GM12875 (cell line): ENCODE results near the gene RAB26.
"Not testable (repeated sequence)": the region's sequence is repeated elsewhere in the genome, so short reads cannot be mapped to it uniquely, and the experiment has no call there.

Experiments
- H3K4me3 ChIP-seq: one replicate; pipeline ENCODE4 v1.5.1; 2011; ENCODE audit warnings: low read depth, low read length, control low read depth
- CTCF ChIP-seq: IDR thresholded peaks from 2 replicates; pipeline ENCODE4 v1.5.1; 2011; ENCODE audit warnings: low read depth, mild to moderate bottlenecking, control low read depth, inconsistent platforms, low read length, moderate library complexity, borderline replicate concordance; ENCODE audit not compliant: insufficient read depth

RAB26 gene

GRCh38 chr16:2114225-2114624, 34.2 kb upstream of the RAB26 start:
- H3K4me3 ChIP-seq: not testable (repeated sequence)

GRCh38 chr16:2114885-2115590, 33.4 kb upstream of the RAB26 start:
- not testable (repeated sequence) for H3K4me3 ChIP-seq

GRCh38 chr16:2115591-2115973, 32.8 kb upstream of the RAB26 start:
- no peak overlapping the region for H3K4me3 ChIP-seq
- no peak for TF ChIP-seq CTCF

- not testable (repeated sequence) for H3K4me3 ChIP-seq
Measured at GRCh38 chr16:2116428-2116827, 32.0 kb upstream of the RAB26 start.

- H3K4me3 ChIP-seq: not testable (repeated sequence)
Measured at GRCh38 chr16:2117341-2117740, 31.1 kb upstream of the RAB26 start.

- H3K4me3 ChIP-seq: not testable (repeated sequence)
Measured at GRCh38 chr16:2117960-2118722, 30.3 kb upstream of the RAB26 start.

GRCh38 chr16:2121325-2121724, 27.1 kb upstream of the RAB26 start:
- H3K4me3 ChIP-seq: not testable (repeated sequence)
- peak; percentile 35; the same call in 1 of the 2 replicates for TF ChIP-seq CTCF

GRCh38 chr16:2121853-2122252, 26.6 kb upstream of the RAB26 start:
- no peak for TF ChIP-seq CTCF
- H3K4me3 ChIP-seq: no peak overlapping the region

GRCh38 chr16:2122429-2122828, 26.0 kb upstream of the RAB26 start:
- no peak for TF ChIP-seq CTCF

GRCh38 chr16:2122934-2123683, 25.3 kb upstream of the RAB26 start:
- H3K4me3 ChIP-seq: not testable (repeated sequence)

More at GRCh38 chr16:2122429-2122828, 26.0 kb upstream of the RAB26 start:
- H3K4me3 ChIP-seq: no peak overlapping the region

GRCh38 chr16:2123706-2124376, 24.6 kb upstream of the RAB26 start:
- H3K4me3 ChIP-seq: not testable (repeated sequence)

- not testable (repeated sequence) for H3K4me3 ChIP-seq
Measured at GRCh38 chr16:2124377-2124693, 24.1 kb upstream of the RAB26 start.

GRCh38 chr16:2124694-2125444, 23.6 kb upstream of the RAB26 start:
- H3K4me3 ChIP-seq: not testable (repeated sequence)

- H3K4me3 ChIP-seq: not testable (repeated sequence)
Measured at GRCh38 chr16:2125609-2126008, 22.8 kb upstream of the RAB26 start.
